Measurements from ENCODE around the gene HIRA. TPM values are rescaled to one million over a fixed set of nuclear protein-coding genes. Genes with fewer than 3 reads are reported as not detected.

The HIRA gene
- total RNA-seq, 2 donors from 2014 or later = 10.6 to 12.9 TPM

- no peak overlapping the region for H3K27ac ChIP-seq
- intact Hi-C loops (cut with DNase I) = no loop called here
- ATAC-seq (peak; percentile 50), DNase-seq (peak; percentile 54 to 78 (median 70))
- peaks cover 16% of the 10 kb centered on the region for H3K4me1 ChIP-seq
- peaks cover 0 to 2% of the 10 kb centered on the region in 2 donors for H3K36me3 ChIP-seq (replicated peaks in 1 of 2; ENCODE audit: insufficient read depth in 1 of 2, low read depth in 2 of 2)
- H3K4me3 ChIP-seq = no peak overlapping the region
- H3K9me3 ChIP-seq = no peaks in the 10 kb centered on the region
- H3K27me3 ChIP-seq = no peaks in the 10 kb centered on the region
- TF ChIP-seq CTCF (IDR thresholded peaks at IDR 0.05) (no peak), POLR2A (IDR thresholded peaks at IDR 0.05) (no peak)
- 64 to 66% methylated on average over 14 to 16 of the region's 16 CpGs for WGBS, 2 donors
These were observed 23.6 kb downstream of the HIRA start for GRCh38 chr22:19407649-19408606.

- ATAC-seq (no peak), DNase-seq (no peak)
- H3K9me3 ChIP-seq = no peaks in the 10 kb centered on the region
- intact Hi-C loops (cut with DNase I) = no loop called here
- 88 to 93% methylated on average over 4 of the region's 4 CpGs for WGBS, 2 donors
- H3K4me1 ChIP-seq = peaks cover 16% of the 10 kb centered on the region
- TF ChIP-seq CTCF (IDR thresholded peaks at IDR 0.05) = no peak
- TF ChIP-seq POLR2A (IDR thresholded peaks at IDR 0.05) = no peak
- H3K27me3 ChIP-seq = no peaks in the 10 kb centered on the region
- H3K36me3 ChIP-seq (replicated peaks in 1 of 2; ENCODE audit: insufficient read depth in 1 of 2, low read depth in 2 of 2) = peaks cover 0 to 2% of the 10 kb centered on the region in 2 donors
- H3K4me3 ChIP-seq = no peak overlapping the region
- H3K27ac ChIP-seq = no peak overlapping the region
These were observed 24.7 kb downstream of the HIRA start for GRCh38 chr22:19406846-19407245.

GRCh38 chr22:19406281-19406811 lies 25.2 kb downstream of the HIRA start:
- ATAC-seq (no peak), DNase-seq (no peak)
- peaks cover 0 to 2% of the 10 kb centered on the region in 2 donors for H3K36me3 ChIP-seq (replicated peaks in 1 of 2; ENCODE audit: insufficient read depth in 1 of 2, low read depth in 2 of 2)
- no peak overlapping the region for H3K4me3 ChIP-seq
- TF ChIP-seq POLR2A (IDR thresholded peaks at IDR 0.05) (no peak), CTCF (IDR thresholded peaks at IDR 0.05) (no peak)
- H3K27me3 ChIP-seq = no peaks in the 10 kb centered on the region
- intact Hi-C loops (cut with DNase I) = no loop called here
- no peak overlapping the region for H3K27ac ChIP-seq
- H3K4me1 ChIP-seq = peaks cover 16% of the 10 kb centered on the region
- H3K9me3 ChIP-seq = no peaks in the 10 kb centered on the region
- 89 to 90% methylated on average over 3 of the region's 3 CpGs for WGBS, 2 donors

- Histone ChIP-seq H3K9me3 (no peaks in the 10 kb centered on the region), H3K27me3 (no peaks in the 10 kb centered on the region), H3K4me3 (no peak overlapping the region), H3K27ac (no peak overlapping the region), H3K36me3 (replicated peaks in 1 of 2; ENCODE audit: insufficient read depth in 1 of 2, low read depth in 2 of 2) (peaks cover 0 to 2% of the 10 kb centered on the region in 2 donors), H3K4me1 (peaks cover 16% of the 10 kb centered on the region)
- TF ChIP-seq CTCF (IDR thresholded peaks at IDR 0.05) (no peak), POLR2A (IDR thresholded peaks at IDR 0.05) (no peak)
- intact Hi-C loops (cut with DNase I) = no loop called here
- WGBS, 2 donors = 46 to 71% methylated on average over 6 to 8 of the region's 8 CpGs
- no peak for DNase-seq
- ATAC-seq = no peak
These were observed 25.9 kb downstream of the HIRA start for GRCh38 chr22:19405652-19406051.
